Measurements from ENCODE around the gene CDHR2.

The CDHR2 gene

DNA sequence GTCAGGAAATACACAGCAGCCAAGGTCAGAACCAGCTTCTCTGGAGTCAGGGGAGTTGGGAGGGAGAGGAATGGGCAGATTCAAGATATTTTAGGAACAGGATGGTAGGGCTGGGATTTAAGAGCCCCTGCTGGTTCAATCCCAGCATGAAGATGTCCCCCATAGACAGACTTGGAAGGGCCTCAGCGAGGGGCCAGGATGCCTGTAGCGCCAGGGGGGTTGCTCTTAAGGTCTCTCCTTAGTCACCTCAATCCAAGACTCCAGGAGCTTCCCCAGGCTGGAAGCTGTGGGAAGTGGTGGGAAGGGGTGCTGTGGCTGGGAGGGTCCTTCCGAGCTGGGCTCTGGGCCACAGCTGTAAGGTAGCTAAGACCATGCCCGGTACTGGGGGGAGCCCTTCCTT, 90.1 kb downstream of the CDHR2 start:
- H3K4me3 Mint-ChIP-seq: no peak overlapping the region
- H3K27me3 Mint-ChIP-seq: peaks cover 42% of the 10 kb centered on the region
- no peak overlapping the region for H3K27ac Mint-ChIP-seq
- H3K4me1 Mint-ChIP-seq (ENCODE audit: low read depth): no peaks in the 10 kb centered on the region
- no peaks in the 10 kb centered on the region for H3K36me3 Mint-ChIP-seq (ENCODE audit: low read depth)
- intact Hi-C loops (cut with micrococcal nuclease): no loop called here
- H3K9me3 Mint-ChIP-seq: no peaks in the 10 kb centered on the region

DNA sequence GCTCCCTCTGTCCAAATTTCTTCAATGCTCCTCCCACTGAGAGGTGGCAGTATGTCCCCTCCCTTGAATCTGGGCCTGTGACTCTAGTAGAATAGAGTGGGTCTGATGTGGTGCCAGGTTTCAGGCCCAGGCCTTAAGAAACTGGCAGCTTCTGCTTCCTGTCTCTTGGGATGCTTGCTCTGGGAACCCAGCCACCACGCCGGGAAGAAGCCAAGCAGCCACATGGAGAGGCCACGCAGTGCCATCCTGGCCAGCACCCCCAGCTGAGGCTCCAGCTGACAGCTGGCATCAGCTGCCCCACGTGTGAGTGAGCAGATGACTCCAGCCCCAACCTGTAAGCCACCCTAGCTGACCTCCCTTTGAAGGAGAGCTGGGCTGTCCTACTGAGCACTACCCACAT, 90.8 kb downstream of the CDHR2 start:
- Mint-ChIP-seq H3K4me3 (no peak overlapping the region), H3K36me3 (ENCODE audit: low read depth) (no peaks in the 10 kb centered on the region), H3K9me3 (no peaks in the 10 kb centered on the region), H3K27ac (no peak overlapping the region), H3K27me3 (peaks cover 39% of the 10 kb centered on the region), H3K4me1 (ENCODE audit: low read depth) (no peaks in the 10 kb centered on the region)
- intact Hi-C loops (cut with micrococcal nuclease): no loop called here

DNA sequence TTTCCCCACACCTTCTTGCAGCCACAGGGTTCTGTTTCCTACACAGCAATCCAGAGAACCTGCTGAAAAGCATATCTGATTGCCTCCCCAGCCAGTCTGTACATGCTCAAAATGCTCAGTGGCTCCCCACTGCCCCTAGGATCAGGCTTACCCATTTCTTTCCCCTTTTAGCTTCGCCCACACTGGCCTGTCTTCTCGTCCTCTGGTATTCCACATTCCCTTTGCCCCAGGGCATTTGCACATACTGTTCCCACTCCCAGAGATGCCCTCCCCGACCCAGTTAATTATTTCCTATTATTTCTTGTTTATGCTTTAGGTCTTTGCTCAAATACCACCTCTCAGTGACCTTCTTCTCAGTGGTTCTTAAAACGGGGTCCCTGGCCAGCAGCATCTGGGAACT, 91.5 kb downstream of the CDHR2 start:
- H3K27me3 Mint-ChIP-seq: peaks cover 33% of the 10 kb centered on the region

DNA sequence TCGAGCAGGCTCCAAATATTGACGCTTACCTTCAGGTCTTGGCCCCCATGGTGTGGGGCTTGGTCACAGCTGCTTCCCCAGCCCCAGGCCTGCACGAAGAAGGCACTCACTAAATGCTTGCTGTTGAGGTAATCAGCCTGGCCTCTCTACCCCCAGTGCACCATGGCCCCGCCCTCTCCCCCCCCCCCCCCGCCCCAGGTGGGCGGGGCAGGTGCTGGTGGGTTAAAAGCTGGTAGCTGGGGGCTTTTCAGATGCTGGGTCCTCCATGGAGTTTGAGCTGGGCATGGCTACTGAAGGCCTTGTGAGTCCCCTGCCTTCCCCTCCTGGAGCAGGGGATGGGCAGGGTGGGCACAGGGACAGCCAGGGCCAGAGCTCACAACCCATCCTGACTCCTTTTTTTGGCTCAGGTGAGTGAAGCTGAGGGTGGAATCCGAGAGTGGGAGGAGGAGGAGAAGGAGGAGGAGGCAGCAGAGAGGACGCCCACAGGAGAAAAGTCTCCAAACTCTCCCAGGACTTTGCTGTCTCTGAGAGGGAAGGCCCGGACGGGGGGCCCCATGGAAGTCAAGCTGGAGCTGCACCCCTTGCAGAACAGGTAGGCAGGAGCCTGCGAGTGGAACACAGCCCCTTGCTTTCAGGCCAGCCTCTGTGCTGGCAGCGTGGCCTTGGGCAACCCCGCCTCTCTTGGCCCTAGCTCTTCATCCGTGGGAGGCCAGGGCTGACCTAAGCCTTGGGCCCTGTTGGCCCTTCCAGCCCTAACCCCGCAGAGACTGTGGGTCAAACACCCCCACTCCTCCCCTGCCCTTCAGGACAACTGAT, 93.7 kb downstream of the CDHR2 start:
- Mint-ChIP-seq H3K36me3 (ENCODE audit: low read depth) (no peaks in the 10 kb centered on the region), H3K4me3 (no peak overlapping the region), H3K27ac (no peak overlapping the region), H3K27me3 (peaks cover 14% of the 10 kb centered on the region), H3K4me1 (ENCODE audit: low read depth) (peaks cover 12% of the 10 kb centered on the region), H3K9me3 (no peaks in the 10 kb centered on the region)
- intact Hi-C loops (cut with micrococcal nuclease): no loop called here

More for the DNA sequence above, 91.5 kb downstream of the CDHR2 start:
- no peak overlapping the region for H3K4me3 Mint-ChIP-seq
- no peaks in the 10 kb centered on the region for H3K4me1 Mint-ChIP-seq (ENCODE audit: low read depth)
- H3K27ac Mint-ChIP-seq: no peak overlapping the region
- no peaks in the 10 kb centered on the region for H3K36me3 Mint-ChIP-seq (ENCODE audit: low read depth)
- no peaks in the 10 kb centered on the region for H3K9me3 Mint-ChIP-seq
- intact Hi-C loops (cut with micrococcal nuclease): no loop called here

DNA sequence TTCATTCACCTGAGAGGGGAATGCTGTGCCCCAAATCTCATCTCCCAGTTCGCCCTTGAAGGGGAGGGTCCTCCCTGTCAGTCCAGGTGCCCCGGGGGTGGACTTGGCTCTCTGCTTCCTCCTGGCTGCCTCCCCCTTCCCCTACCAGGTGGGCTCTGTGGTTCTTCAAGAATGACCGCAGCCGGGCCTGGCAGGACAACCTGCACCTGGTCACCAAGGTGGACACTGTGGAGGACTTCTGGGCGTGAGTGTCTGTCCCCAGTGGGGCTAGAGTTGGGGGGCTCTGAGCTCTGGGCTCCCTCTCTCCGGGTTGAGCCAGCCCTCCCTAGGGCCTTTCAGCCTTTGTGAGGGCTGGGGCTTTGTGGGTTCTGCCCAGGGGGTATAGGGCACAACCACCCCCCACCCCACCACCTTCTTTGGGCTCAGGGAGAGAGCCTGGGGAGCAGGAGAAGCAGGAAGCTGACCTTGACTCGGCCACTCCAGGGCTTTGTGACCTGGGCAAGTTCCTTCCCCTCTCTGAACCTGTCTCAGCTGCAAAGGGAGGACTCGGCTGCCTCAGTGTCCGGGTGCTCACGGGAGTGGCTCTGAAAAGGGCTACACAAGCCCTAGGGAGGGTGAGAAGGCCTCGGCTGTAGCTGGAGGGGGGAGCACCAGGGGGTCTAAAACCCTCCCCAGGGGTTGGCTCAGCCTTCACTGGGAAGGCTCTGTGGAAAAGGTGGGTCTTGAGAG, 94.5 kb downstream of the CDHR2 start:
- H3K4me3 Mint-ChIP-seq: no peak overlapping the region
- H3K4me1 Mint-ChIP-seq (ENCODE audit: low read depth): peaks cover 18% of the 10 kb centered on the region
- H3K27ac Mint-ChIP-seq: no peak overlapping the region
- peaks cover 12% of the 10 kb centered on the region for H3K27me3 Mint-ChIP-seq
- intact Hi-C loops (cut with micrococcal nuclease): no loop called here
- no peaks in the 10 kb centered on the region for H3K36me3 Mint-ChIP-seq (ENCODE audit: low read depth)
- no peaks in the 10 kb centered on the region for H3K9me3 Mint-ChIP-seq

DNA sequence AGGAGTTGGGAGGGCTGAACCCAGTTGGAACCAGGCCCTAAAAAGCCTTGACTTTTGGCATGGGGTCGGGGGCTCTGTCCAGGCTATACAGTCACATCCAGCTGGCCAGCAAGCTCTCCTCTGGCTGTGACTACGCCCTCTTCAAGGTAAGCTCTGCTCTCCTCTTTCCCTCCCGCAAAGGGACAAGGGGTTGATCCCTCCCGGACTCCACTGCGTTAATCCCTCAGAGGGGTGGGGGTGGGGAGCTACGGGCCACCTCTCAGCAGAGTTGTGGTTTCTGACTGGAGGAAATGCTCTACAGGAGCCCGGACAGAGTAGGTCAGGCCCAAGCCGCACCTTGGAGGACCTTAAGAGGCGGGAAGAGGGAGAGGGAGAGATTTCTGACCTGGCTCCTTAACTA, 95.2 kb downstream of the CDHR2 start:
- intact Hi-C loops (cut with micrococcal nuclease): no loop called here
- H3K4me3 Mint-ChIP-seq: no peak overlapping the region
- no peaks in the 10 kb centered on the region for H3K36me3 Mint-ChIP-seq (ENCODE audit: low read depth)
- no peak overlapping the region for H3K27ac Mint-ChIP-seq
- H3K9me3 Mint-ChIP-seq: no peaks in the 10 kb centered on the region
- H3K4me1 Mint-ChIP-seq (ENCODE audit: low read depth): peaks cover 24% of the 10 kb centered on the region
- H3K27me3 Mint-ChIP-seq: peaks cover 9% of the 10 kb centered on the region

DNA sequence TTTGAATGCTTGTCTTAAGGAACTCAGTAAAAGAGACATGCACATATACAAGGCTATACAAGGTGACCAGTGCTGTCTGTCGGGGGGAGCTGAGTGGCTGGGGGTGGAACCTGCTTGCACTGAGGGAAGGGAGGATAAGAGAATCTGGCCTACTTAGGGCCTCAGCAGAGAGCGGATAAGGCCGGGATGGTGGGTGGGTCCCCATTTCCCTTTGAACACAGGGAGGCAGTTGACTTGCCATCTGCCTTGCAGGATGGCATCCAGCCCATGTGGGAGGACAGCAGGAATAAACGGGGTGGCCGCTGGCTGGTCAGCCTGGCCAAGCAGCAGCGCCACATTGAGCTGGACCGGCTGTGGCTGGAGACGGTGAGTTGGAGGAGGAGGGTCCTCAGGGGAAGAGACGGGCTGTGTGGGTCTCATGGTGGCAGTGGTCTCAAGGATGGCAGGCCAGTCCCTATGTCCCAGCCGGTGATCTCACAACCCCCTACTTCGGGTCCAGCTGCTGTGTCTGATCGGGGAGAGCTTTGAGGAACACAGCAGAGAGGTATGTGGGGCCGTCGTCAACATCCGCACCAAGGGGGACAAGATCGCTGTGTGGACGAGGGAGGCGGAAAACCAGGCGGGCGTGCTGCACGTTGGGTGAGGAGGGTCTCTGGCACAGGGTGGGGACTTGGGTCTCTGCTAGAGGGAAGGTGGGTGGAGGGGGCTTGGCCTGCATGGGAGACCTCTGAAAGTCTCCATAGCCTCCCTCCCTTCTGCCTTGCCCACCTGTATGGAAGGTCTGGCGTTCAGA, 95.9 kb downstream of the CDHR2 start:
- Mint-ChIP-seq H3K4me1 (ENCODE audit: low read depth) (peaks cover 28% of the 10 kb centered on the region), H3K4me3 (no peak overlapping the region), H3K36me3 (ENCODE audit: low read depth) (no peaks in the 10 kb centered on the region), H3K27me3 (peaks cover 8% of the 10 kb centered on the region), H3K27ac (no peak overlapping the region), H3K9me3 (no peaks in the 10 kb centered on the region)
- intact Hi-C loops (cut with micrococcal nuclease): loop anchor here (5.0 kb wide), 1 partner anchor 1587 kb away; the partner anchor contains the start of gene PHYKPL

Measured in dendritic cell treated with granulocyte-macrophage colony-stimulating factor and Interleukin-4, amounts not matched to agents 40 ng/mL and 50 ng/mL, for 4 days (primary cell).